IPS DF 19.7 (cell line): ENCODE measurements around the gene LRRC56.

Experiments
- DNase-seq: peaks from one replicate; pipeline ENCODE4 v3.0.0-alpha.2; 2013; ENCODE audit warnings: low read depth, low spot score

Gene LRRC56

GRCh38 chr11:597166-597725, 59.9 kb downstream of the LRRC56 start:
- DNase-seq = no peak

GRCh38 chr11:598005-598680, 60.8 kb downstream of the LRRC56 start:
- no peak for DNase-seq

GRCh38 chr11:601573-602245, 64.4 kb downstream of the LRRC56 start:
- DNase-seq = no peak

- DNase-seq = no peak
Measured at GRCh38 chr11:603154-603553, 65.8 kb downstream of the LRRC56 start.
